ENCODE measurements around the gene ADK. TPM values are rescaled to one million over a fixed set of nuclear protein-coding genes. Genes with fewer than 3 reads are reported as not detected.

The ADK gene
- polyA plus RNA-seq, 1 donor (not counting 4 experiments of a cell fraction or from before 2014, with no cell fraction given), result 139 TPM

- DNase-seq (ENCODE audit: low read depth, low spot score), result no peak
- H3K79me2 ChIP-seq (ENCODE audit: control insufficient read depth, insufficient read depth, low read length), result peaks cover 59% of the 10 kb centered on the region
- no peaks in the 10 kb centered on the region for H3K27me3 ChIP-seq (ENCODE audit: control insufficient read depth, extremely low read depth, insufficient read depth, low read length)
- no peaks in the 10 kb centered on the region for H3K4me1 ChIP-seq (ENCODE audit: control insufficient read depth, extremely low read depth, insufficient read depth, low read length)
- H3K9ac ChIP-seq (ENCODE audit: control insufficient read depth, extremely low read depth, insufficient read depth, low read length), result no peak overlapping the region
- no peaks in the 10 kb centered on the region for H4K20me1 ChIP-seq (ENCODE audit: control insufficient read depth, extremely low read depth, insufficient read depth, low read length)
- H3K9me3 ChIP-seq (ENCODE audit: control insufficient read depth, low read depth, low read length), result no peaks in the 10 kb centered on the region
- dilution Hi-C loops (cut with MboI; ENCODE audit: extremely low pct_ligation_motif_present, low sequenced_read_pairs), result no loop called here
- no peak overlapping the region for H3K4me3 ChIP-seq (ENCODE audit: control insufficient read depth in 2 of 3, extremely low read depth in 1 of 3, insufficient read depth in 2 of 3, low read depth in 1 of 3, low read length in 3 of 3)
- FAIRE-seq, result no peak
- H3K27ac ChIP-seq (ENCODE audit: control insufficient read depth, insufficient read depth, low read length), result no peak overlapping the region
- no peaks in the 10 kb centered on the region for H3K9me1 ChIP-seq (ENCODE audit: control insufficient read depth, extremely low read depth, insufficient read depth, low read length)
- H3K4me2 ChIP-seq (ENCODE audit: control insufficient read depth, extremely low read depth, insufficient read depth, low read depth, low read length), result no peak overlapping the region
- TF ChIP-seq EZH2 (IDR thresholded peaks at IDR 0.05; ENCODE audit: low read length) (no peak), CTCF (optimal IDR thresholded peaks at IDR 0.05 in 1 of 3, IDR thresholded peaks at IDR 0.05 in 1 of 3, conservative IDR thresholded peaks at IDR 0.05 in 1 of 3; ENCODE audit: extremely low read depth in 1 of 3, insufficient read depth in 2 of 3, low read length in 3 of 3) (no peak)
- no peak overlapping the region for H2AFZ ChIP-seq (ENCODE audit: control insufficient read depth, low read length)
- H3K36me3 ChIP-seq (ENCODE audit: control insufficient read depth in 2 of 2, extremely low read depth in 1 of 2, insufficient read depth in 2 of 2, low read length in 2 of 2), result no peaks in the 10 kb centered on the region
Measured at GRCh38 chr10:74262856-74263255, 111.8 kb downstream of the ADK start.

GRCh38 chr10:74263996-74264395 is 113.0 kb downstream of the ADK start:
- no peak for TF ChIP-seq CTCF (optimal IDR thresholded peaks at IDR 0.05 in 1 of 3, IDR thresholded peaks at IDR 0.05 in 1 of 3, conservative IDR thresholded peaks at IDR 0.05 in 1 of 3; ENCODE audit: extremely low read depth in 1 of 3, insufficient read depth in 2 of 3, low read length in 3 of 3)
- TF ChIP-seq EZH2 (IDR thresholded peaks at IDR 0.05; ENCODE audit: low read length), result no peak
- no peaks in the 10 kb centered on the region for H3K9me3 ChIP-seq (ENCODE audit: control insufficient read depth, low read depth, low read length)
- H3K9me1 ChIP-seq (ENCODE audit: control insufficient read depth, extremely low read depth, insufficient read depth, low read length), result no peaks in the 10 kb centered on the region
- H3K4me1 ChIP-seq (ENCODE audit: control insufficient read depth, extremely low read depth, insufficient read depth, low read length), result no peaks in the 10 kb centered on the region
- no peaks in the 10 kb centered on the region for H3K27me3 ChIP-seq (ENCODE audit: control insufficient read depth, extremely low read depth, insufficient read depth, low read length)
- dilution Hi-C loops (cut with MboI; ENCODE audit: extremely low pct_ligation_motif_present, low sequenced_read_pairs), result no loop called here
- no peak for DNase-seq (ENCODE audit: low read depth, low spot score)
- H3K4me2 ChIP-seq (ENCODE audit: control insufficient read depth, extremely low read depth, insufficient read depth, low read depth, low read length), result no peak overlapping the region
- H3K27ac ChIP-seq (ENCODE audit: control insufficient read depth, insufficient read depth, low read length), result no peak overlapping the region
- H3K36me3 ChIP-seq (ENCODE audit: control insufficient read depth in 2 of 2, extremely low read depth in 1 of 2, insufficient read depth in 2 of 2, low read length in 2 of 2), result no peaks in the 10 kb centered on the region
- no peak for FAIRE-seq
- peaks cover 68% of the 10 kb centered on the region for H3K79me2 ChIP-seq (ENCODE audit: control insufficient read depth, insufficient read depth, low read length)
- H3K4me3 ChIP-seq (ENCODE audit: control insufficient read depth in 2 of 3, extremely low read depth in 1 of 3, insufficient read depth in 2 of 3, low read depth in 1 of 3, low read length in 3 of 3), result no peak overlapping the region
- no peak overlapping the region for H3K9ac ChIP-seq (ENCODE audit: control insufficient read depth, extremely low read depth, insufficient read depth, low read length)
- H2AFZ ChIP-seq (ENCODE audit: control insufficient read depth, low read length), result no peak overlapping the region
- H4K20me1 ChIP-seq (ENCODE audit: control insufficient read depth, extremely low read depth, insufficient read depth, low read length), result no peaks in the 10 kb centered on the region
